WTC11 (cell line): Measurements from ENCODE around the gene HS2ST1.

Source experiments
- CREB1 ChIP-seq: sonication (generic); formaldehyde crosslinking; IDR thresholded peaks from 2 replicates; pipeline ENCODE4 v1.8.0; 2023; ENCODE audit warnings: mild to moderate bottlenecking, missing genetic modification reagents
- ETV6 ChIP-seq: sonication (generic); formaldehyde crosslinking; IDR thresholded peaks from 2 replicates; pipeline ENCODE4 v1.8.1; 2022; ENCODE audit warnings: mild to moderate bottlenecking, missing genetic modification reagents
- NFYB ChIP-seq: sonication (generic); formaldehyde crosslinking; conservative IDR thresholded peaks from 2 replicates; pipeline ENCODE4 v1.8.0; 2022; ENCODE audit warnings: low read depth, missing genetic modification reagents
- TF ChIP-seq, protein P1 (sequence below): fragments of 200-600 bp; IDR thresholded peaks from 2 replicates; pipeline ENCODE4 v1.8.0; 2022; ENCODE audit warnings: antibody characterized with exemption
- TF ChIP-seq, protein P2 (sequence below): sonication (generic); formaldehyde crosslinking; conservative IDR thresholded peaks from 2 replicates; pipeline ENCODE4 v1.8.1; 2022; ENCODE audit warnings: mild to moderate bottlenecking, missing genetic modification reagents
- TF ChIP-seq, protein P3 (sequence below): sonication (generic); formaldehyde crosslinking; IDR thresholded peaks from 2 replicates; pipeline ENCODE4 v1.8.0; 2023; ENCODE audit warnings: missing genetic modification reagents

DNA sequence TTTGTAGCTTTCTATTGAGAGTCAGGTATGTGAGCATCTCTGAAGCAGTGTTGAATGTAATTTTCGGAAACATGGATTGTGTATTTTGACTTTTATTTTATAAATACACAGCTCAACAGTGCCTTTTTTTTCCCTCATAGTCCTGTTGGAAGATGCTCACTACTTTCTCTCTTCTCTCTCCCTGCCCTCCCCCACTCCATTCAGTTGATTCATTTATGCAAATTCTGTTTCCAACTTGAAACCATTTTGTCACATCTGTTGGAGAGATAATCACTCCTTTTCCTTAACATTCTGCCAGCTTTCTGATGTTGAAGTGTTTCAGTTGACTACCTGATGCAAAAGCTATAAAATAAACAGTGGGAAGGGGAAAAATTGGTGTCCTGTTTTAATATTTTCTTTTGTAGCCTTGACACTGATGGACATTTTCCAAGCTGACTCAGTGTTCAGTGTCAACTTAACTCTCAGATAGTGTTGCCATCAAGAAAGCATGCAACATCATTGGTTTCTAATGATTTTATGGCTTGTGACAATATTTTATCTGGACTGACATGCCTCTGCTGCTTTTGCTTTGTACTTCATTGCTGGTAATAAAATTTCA, 194.5 kb downstream of the HS2ST1 start:
- TF ChIP-seq, protein P1, sequence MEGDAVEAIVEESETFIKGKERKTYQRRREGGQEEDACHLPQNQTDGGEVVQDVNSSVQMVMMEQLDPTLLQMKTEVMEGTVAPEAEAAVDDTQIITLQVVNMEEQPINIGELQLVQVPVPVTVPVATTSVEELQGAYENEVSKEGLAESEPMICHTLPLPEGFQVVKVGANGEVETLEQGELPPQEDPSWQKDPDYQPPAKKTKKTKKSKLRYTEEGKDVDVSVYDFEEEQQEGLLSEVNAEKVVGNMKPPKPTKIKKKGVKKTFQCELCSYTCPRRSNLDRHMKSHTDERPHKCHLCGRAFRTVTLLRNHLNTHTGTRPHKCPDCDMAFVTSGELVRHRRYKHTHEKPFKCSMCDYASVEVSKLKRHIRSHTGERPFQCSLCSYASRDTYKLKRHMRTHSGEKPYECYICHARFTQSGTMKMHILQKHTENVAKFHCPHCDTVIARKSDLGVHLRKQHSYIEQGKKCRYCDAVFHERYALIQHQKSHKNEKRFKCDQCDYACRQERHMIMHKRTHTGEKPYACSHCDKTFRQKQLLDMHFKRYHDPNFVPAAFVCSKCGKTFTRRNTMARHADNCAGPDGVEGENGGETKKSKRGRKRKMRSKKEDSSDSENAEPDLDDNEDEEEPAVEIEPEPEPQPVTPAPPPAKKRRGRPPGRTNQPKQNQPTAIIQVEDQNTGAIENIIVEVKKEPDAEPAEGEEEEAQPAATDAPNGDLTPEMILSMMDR, result no peak
- TF ChIP-seq, protein P2, sequence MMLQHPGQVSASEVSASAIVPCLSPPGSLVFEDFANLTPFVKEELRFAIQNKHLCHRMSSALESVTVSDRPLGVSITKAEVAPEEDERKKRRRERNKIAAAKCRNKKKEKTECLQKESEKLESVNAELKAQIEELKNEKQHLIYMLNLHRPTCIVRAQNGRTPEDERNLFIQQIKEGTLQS, result no peak
- TF ChIP-seq CREB1 (CRISPR knock-in tag) (no peak), NFYB (CRISPR knock-in tag) (no peak), ETV6 (CRISPR knock-in tag) (no peak)
- TF ChIP-seq, protein P3, sequence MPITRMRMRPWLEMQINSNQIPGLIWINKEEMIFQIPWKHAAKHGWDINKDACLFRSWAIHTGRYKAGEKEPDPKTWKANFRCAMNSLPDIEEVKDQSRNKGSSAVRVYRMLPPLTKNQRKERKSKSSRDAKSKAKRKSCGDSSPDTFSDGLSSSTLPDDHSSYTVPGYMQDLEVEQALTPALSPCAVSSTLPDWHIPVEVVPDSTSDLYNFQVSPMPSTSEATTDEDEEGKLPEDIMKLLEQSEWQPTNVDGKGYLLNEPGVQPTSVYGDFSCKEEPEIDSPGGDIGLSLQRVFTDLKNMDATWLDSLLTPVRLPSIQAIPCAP (CRISPR knock-in tag), result no peak
